Measurements from ENCODE around the gene ANO6.

GRCh38 chr12:45473636-45474035, 257.7 kb downstream of the ANO6 start:
- TF ChIP-seq CTCF (IDR thresholded peaks at IDR 0.05) (no peak), POLR2A (IDR thresholded peaks at IDR 0.05) (no peak), EP300 (IDR thresholded peaks at IDR 0.05) (no peak), POLR2AphosphoS5 (IDR thresholded peaks at IDR 0.05) (no peak)
